K562 (cell line): Measurements from ENCODE around the gene OSCAR. TPM values are rescaled to one million over a fixed set of nuclear protein-coding genes. Genes with fewer than 3 reads are reported as not detected.

Experiments used
- ATAC-seq: fragments of 200-7000 bp; cut with Tn5 transposase; 3 replicates; pipeline ENCODE4 v1.9.1; 2020; ENCODE audit warnings: moderate library complexity
- BruUV-seq: library from RNA; stranded (reverse); fragments of 400-500 nt; replicated peaks from 2 replicates; lab custom pipeline; 2021; lab: Mats Ljungman, UMichigan
- CTCF ChIA-PET: fragments of 300-600 bp; formaldehyde crosslinking; extraction: SDS; loops from one replicate; lab custom pipeline; 2021; ENCODE audit warnings: low intra/inter-chr PET ratio; lab: Yijun Ruan, JAX
- POLR2A ChIA-PET: fragments of 300-600, 350-650 bp; sonication (Branson Sonifier 250); formaldehyde crosslinking; extraction: SDS; loops from one replicate; lab custom pipeline; 2021; ENCODE audit warnings: antibody characterized with exemption, inconsistent platforms; lab: Yijun Ruan, JAX
- DNase-seq, 4 experiments: peaks; one replicate each; pipeline versions ENCODE4 v3.0.0 to v3.0.0-alpha.2; 2011 to 2018; ENCODE audit warnings: low spot score in 3 of 4, mixed read lengths in 3 of 4; ENCODE audit errors: extremely low read depth in 1 of 4
- FAIRE-seq: peaks from 2 replicates; lab custom pipeline; 2011; peaks lifted over from hg19 to GRCh38; lab: Jason Lieb, UNC
- H2AFZ ChIP-seq: 2 replicates; pipeline ENCODE4 v1.6.0; 2011; ENCODE audit warnings: low read depth, low read length, control low read depth, inconsistent platforms
- H3K27ac ChIP-seq: fragments of 200-600 bp; 3 replicates; pipeline ENCODE4 v1.8.0; 2011; ENCODE audit warnings: low read depth, mild to moderate bottlenecking, control low read depth, inconsistent platforms, low read length, moderate library complexity, mixed read lengths; ENCODE audit errors: extremely low read depth
- H3K27me3 ChIP-seq, 2 experiments: fragments of 300-600 bp in 1 of 2; 2 replicates in 1 of 2; 3 replicates in 1 of 2; pipeline versions ENCODE4 v1.6.0 to v1.8.0; 2011; ENCODE audit warnings: inconsistent platforms in 2 of 2, low read length in 2 of 2, mild to moderate bottlenecking in 1 of 2, mixed read lengths in 1 of 2, moderate library complexity in 1 of 2; ENCODE audit not compliant: control insufficient read depth in 2 of 2, insufficient read depth in 2 of 2
- H3K36me3 ChIP-seq: fragments of 300-600 bp; 3 replicates; pipeline ENCODE4 v1.8.0; 2011; ENCODE audit warnings: mild to moderate bottlenecking, low read length, inconsistent platforms; ENCODE audit not compliant: control insufficient read depth, insufficient read depth
- H3K4me1 ChIP-seq, 2 experiments: fragments of 200-600 bp in 1 of 2; replicated peaks in 1 of 2; 2 replicates in 1 of 2; 3 replicates in 1 of 2; pipeline versions ENCODE4 v1.5.1 to v1.8.0; 2011; ENCODE audit warnings: inconsistent platforms in 2 of 2, low read length in 2 of 2, mild to moderate bottlenecking in 1 of 2, mixed read lengths in 1 of 2, moderate library complexity in 1 of 2; ENCODE audit not compliant: control insufficient read depth in 2 of 2, insufficient read depth in 2 of 2
- H3K4me2 ChIP-seq: 2 replicates; pipeline ENCODE4 v1.6.1; 2011; ENCODE audit warnings: low read length, control low read depth, inconsistent platforms, mixed read lengths; ENCODE audit not compliant: insufficient read depth
- H3K4me3 ChIP-seq: fragments of 200-600 bp; sonication (generic), shearing (Covaris generic); 2 replicates; pipeline ENCODE4 v1.5.1; 2016; ENCODE audit warnings: control low read depth, inconsistent platforms
- H3K79me2 ChIP-seq: fragments of 200-600 bp; 3 replicates; pipeline ENCODE4 v1.8.0; 2011; ENCODE audit warnings: low read length, inconsistent platforms; ENCODE audit not compliant: control insufficient read depth, insufficient read depth
- H3K9ac ChIP-seq, 2 experiments: 2 replicates each; pipeline versions ENCODE4 v1.6.0 to v1.6.1; 2011; ENCODE audit warnings: low read depth in 2 of 2, low read length in 2 of 2, control low read depth in 1 of 2, inconsistent platforms in 1 of 2, mild to moderate bottlenecking in 1 of 2, mixed read lengths in 1 of 2; ENCODE audit not compliant: insufficient read depth in 1 of 2
- H3K9me1 ChIP-seq: one replicate; pipeline ENCODE4 v1.6.0; 2011; ENCODE audit warnings: inconsistent platforms, mild to moderate bottlenecking, low read length, moderate library complexity; ENCODE audit not compliant: control insufficient read depth, insufficient read depth
- H3K9me3 ChIP-seq: replicated peaks from 2 replicates; pipeline ENCODE4 v1.5.1; 2011; ENCODE audit warnings: low read depth, low read length, inconsistent platforms; ENCODE audit not compliant: control insufficient read depth, insufficient read depth
- H4K20me1 ChIP-seq: replicated peaks from 2 replicates; pipeline ENCODE4 v1.6.1; 2011; ENCODE audit warnings: low read length, inconsistent platforms, mixed read lengths; ENCODE audit not compliant: control insufficient read depth, insufficient read depth
- CBX3 ChIP-seq, 2 experiments: IDR thresholded peaks; 1 replicate in 1 of 2; 2 replicates in 1 of 2; pipeline ENCODE4 v1.6.1; 2012; ENCODE audit warnings: inconsistent platforms in 2 of 2, low read length in 2 of 2, borderline replicate concordance in 1 of 2, control low read depth in 1 of 2
- EP300 ChIP-seq: IDR thresholded peaks from 2 replicates; pipeline ENCODE4 v1.6.1; 2012; ENCODE audit warnings: low read length, improper control_type of control experiment
- IRF2 ChIP-seq: sonication (generic); formaldehyde crosslinking; IDR thresholded peaks from 2 replicates; pipeline ENCODE4 v1.8.1; 2022; ENCODE audit warnings: mild to moderate bottlenecking, missing genetic modification reagents
- JUN ChIP-seq, 2 experiments: sonication (generic) in 1 of 2; formaldehyde crosslinking in 1 of 2; IDR thresholded peaks; 2 replicates each; pipeline versions ENCODE4 v1.6.1 to v1.8.0; 2012 to 2022; ENCODE audit warnings: borderline replicate concordance in 2 of 2, mild to moderate bottlenecking in 2 of 2, improper control_type of control experiment in 1 of 2, low read depth in 1 of 2, low read length in 1 of 2, missing genetic modification reagents in 1 of 2
- LARP7 ChIP-seq: fragments of 450-650 bp; IDR thresholded peaks from 2 replicates; pipeline ENCODE4 v1.6.1; 2016
- LEF1 ChIP-seq: fragments of 450-650 bp; IDR thresholded peaks from 2 replicates; pipeline ENCODE4 v1.6.1; 2016; ENCODE audit warnings: mild to moderate bottlenecking
- NR2F6 ChIP-seq: fragments of 450-650 bp; formaldehyde crosslinking; IDR thresholded peaks from 2 replicates; pipeline ENCODE4 v1.4.0; 2020; ENCODE audit warnings: mild to moderate bottlenecking
- PTRF ChIP-seq: fragments of 450-650 bp; IDR thresholded peaks from 2 replicates; pipeline ENCODE4 v1.6.1; 2016; ENCODE audit warnings: mild to moderate bottlenecking, missing genetic modification characterization, missing compliant biosample characterization
- U2AF2 ChIP-seq: fragments of 200-400 bp; formaldehyde crosslinking; optimal IDR thresholded peaks from 2 replicates; pipeline ENCODE3; 2017; ENCODE audit warnings: low read depth, mild to moderate bottlenecking, low read length
- ZBTB34 ChIP-seq: fragments of 250-450 bp; sonication (Bioruptor Pico); IDR thresholded peaks from 2 replicates; pipeline ENCODE4 v1.8.0; 2021; ENCODE audit warnings: mild to moderate bottlenecking, moderate library complexity
- ZFP1 ChIP-seq: fragments of 450-650 bp; formaldehyde crosslinking; IDR thresholded peaks from 2 replicates; pipeline ENCODE4 v1.4.0; 2020; ENCODE audit warnings: mild to moderate bottlenecking, mixed read lengths
- ZNF311 ChIP-seq: fragments of 250-450 bp; sonication (Bioruptor Pico); IDR thresholded peaks from 2 replicates; pipeline ENCODE4 v1.4.0; 2020; ENCODE audit warnings: mild to moderate bottlenecking, moderate library complexity
- WGBS: fragments of 100-300 bp; shearing (Covaris generic); methylation state at CpG from one replicate; pipeline ENCODE4 v1.1.6; 2016; ENCODE audit warnings: low coverage, mixed read lengths; ENCODE audit not compliant: insufficient coverage; ENCODE audit errors: missing lambda C conversion rate; 5-methylcytosine and 5-hydroxymethylcytosine counted together
- in situ Hi-C: fragments of 300-500 bp; cut with MboI; formaldehyde crosslinking; loops from 4 replicates; pipeline ENCODE4 v1.15.0; 2018; ENCODE audit warnings: inconsistent platforms, mixed read lengths
- intact Hi-C: fragments of 100-400 bp; cut with micrococcal nuclease; formaldehyde crosslinking; loops from 2 replicates; pipeline ENCODE4 v1.14.2; 2022
- polyA plus RNA-seq, 8 experiments: library from polyadenylated mRNA; depleted of rRNA in 4 of 8; stranded (reverse) in 5 of 8; unstranded in 3 of 8; fragments of >200 nt; fragmentation: Nextera tagmentation in 2 of 8; fragmentation: Illumina TruSeq in 1 of 8; extraction: Ambion mirVana in 2 of 8; extraction: Trizol in 1 of 8; gene quantifications; 2 replicates each; pipeline versions ENCODE4 v1.2.1 to v1.2.3, GENCODE V29; 2011 to 2014; ENCODE audit warnings: inconsistent platforms in 1 of 8, missing spikeins in 1 of 8
- total RNA-seq, 7 experiments: library from RNA; depleted of rRNA in 6 of 7; stranded (reverse); fragments of >200 nt in 6 of 7; fragmentation: Illumina TruSeq in 2 of 7; extraction: Trizol in 2 of 7; gene quantifications; 2 replicates each; pipeline versions ENCODE4 v1.2.1 to v1.2.3, GENCODE V29; 2011 to 2021; ENCODE audit warnings: low replicate concordance in 1 of 7
- TF ChIP-seq, protein P1 (sequence below): fragments of 250-450 bp; sonication (Bioruptor Pico); IDR thresholded peaks from 2 replicates; pipeline ENCODE4 v1.8.0; 2021; ENCODE audit warnings: moderate library complexity, mild to moderate bottlenecking, inconsistent platforms

Gene OSCAR
- total and polyA plus RNA-seq, 9 of the 15 experiments (the other 6 are each of a cell fraction or from before 2014, with no cell fraction given), result 0.09 to 0.62 (median 0.13) TPM; not detected in 5

GRCh38 chr19:54081032-54081431, 19.6 kb downstream of the OSCAR start, which contains the start of gene TARM1:
Gene TARM1, minus strand, starts transcription at chr19:54081365. Its CDS starts 25 bp downstream, at chr19:54081340.
- no peak for ATAC-seq
- 0% methylated on average over 7 of the region's 7 CpGs for WGBS
- H4K20me1 ChIP-seq, result no peaks in the 10 kb centered on the region
- H3K4me1 ChIP-seq, result no peaks in the 10 kb centered on the region
- TF ChIP-seq ZNF311 (CRISPR knock-in tag) (no peak), LEF1 (no peak), CBX3 (IDR thresholded peaks at IDR 0.05; ENCODE audit: borderline replicate concordance in 1 of 2, low read length in 2 of 2) (0 out of 3 replicates have a peak, but pooled peaks of 1 of the 2 experiments have one; percentile 28), NR2F6 (no peak), PTRF (tag) (no peak), ZFP1 (CRISPR knock-in tag) (peak; percentile 78), ZBTB34 (CRISPR knock-in tag) (no peak), LARP7 (no peak), EP300 (no peak), IRF2 (CRISPR knock-in tag) (no peak), JUN (IDR thresholded peaks at IDR 0.05; ENCODE audit: borderline replicate concordance, low read depth, low read length) (no peak), JUN (CRISPR knock-in tag; IDR thresholded peaks at IDR 0.05; ENCODE audit: borderline replicate concordance) (no peak), U2AF2 (no peak)
- TF ChIP-seq, protein P1, sequence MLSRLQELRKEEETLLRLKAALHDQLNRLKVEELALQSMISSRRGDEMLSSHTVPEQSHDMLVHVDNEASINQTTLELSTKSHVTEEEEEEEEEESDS (CRISPR knock-in tag), result no peak
- TF ChIP-seq, all 486 proteins: peak for 2
- DNase-seq (no peak), FAIRE-seq (no peak)
- intact Hi-C loops, result no loop called here
- no peaks in the 10 kb centered on the region for H3K79me2 ChIP-seq
- H3K4me2 ChIP-seq, result no peak within 1 kb of the TSS
- H3K36me3 ChIP-seq, result no peaks in the 10 kb centered on the region
- POLR2A ChIA-PET, result no interaction called here
- CTCF ChIA-PET, result no interaction called here
- H2AFZ ChIP-seq, result no peak within 1 kb of the TSS
- no TSS peak for BruUV-seq
- in situ Hi-C loops, result no loop called here
- no peak within 1 kb of the TSS for H3K27ac ChIP-seq
- no peak within 1 kb of the TSS for H3K9ac ChIP-seq
- no peaks in the 10 kb centered on the region for H3K9me1 ChIP-seq
- H3K4me3 ChIP-seq, result no peak within 1 kb of the TSS
- peaks cover 4 to 20% of the 10 kb centered on the region in 2 experiments; a peak in 4 of 5 replicates for H3K27me3 ChIP-seq
- peaks cover 5% of the 10 kb centered on the region for H3K9me3 ChIP-seq
